B cell (primary cell): Measurements from ENCODE around the gene SLC13A1.

Experiments
- CTCF ChIP-seq: fragments of 200-600 bp; IDR thresholded peaks from one replicate; pipeline ENCODE4 v1.8.0; 2022; ENCODE audit warnings: antibody characterized with exemption, mild to moderate bottlenecking
- EZH2 ChIP-seq: IDR thresholded peaks from 2 replicates; pipeline ENCODE4 v1.6.1; 2012; ENCODE audit warnings: borderline replicate concordance, low read depth, mild to moderate bottlenecking, moderate library complexity, low read length; ENCODE audit not compliant: insufficient read depth, poor library complexity, severe bottlenecking

- TF ChIP-seq CTCF (no peak), EZH2 (no peak)
These were observed 59.2 kb downstream of the SLC13A1 start for GRCh38 chr7:123140561-123140960.
